ENCODE measurements around the gene ZNF20. TPM values are rescaled to one million over a fixed set of nuclear protein-coding genes. Genes with fewer than 3 reads are reported as not detected.

The ZNF20 gene
- total and polyA plus RNA-seq, 9 of the 15 experiments (the other 6 are each of a cell fraction or from before 2014, with no cell fraction given) = 1.4 to 3.7 (median 3.1) TPM

DNA sequence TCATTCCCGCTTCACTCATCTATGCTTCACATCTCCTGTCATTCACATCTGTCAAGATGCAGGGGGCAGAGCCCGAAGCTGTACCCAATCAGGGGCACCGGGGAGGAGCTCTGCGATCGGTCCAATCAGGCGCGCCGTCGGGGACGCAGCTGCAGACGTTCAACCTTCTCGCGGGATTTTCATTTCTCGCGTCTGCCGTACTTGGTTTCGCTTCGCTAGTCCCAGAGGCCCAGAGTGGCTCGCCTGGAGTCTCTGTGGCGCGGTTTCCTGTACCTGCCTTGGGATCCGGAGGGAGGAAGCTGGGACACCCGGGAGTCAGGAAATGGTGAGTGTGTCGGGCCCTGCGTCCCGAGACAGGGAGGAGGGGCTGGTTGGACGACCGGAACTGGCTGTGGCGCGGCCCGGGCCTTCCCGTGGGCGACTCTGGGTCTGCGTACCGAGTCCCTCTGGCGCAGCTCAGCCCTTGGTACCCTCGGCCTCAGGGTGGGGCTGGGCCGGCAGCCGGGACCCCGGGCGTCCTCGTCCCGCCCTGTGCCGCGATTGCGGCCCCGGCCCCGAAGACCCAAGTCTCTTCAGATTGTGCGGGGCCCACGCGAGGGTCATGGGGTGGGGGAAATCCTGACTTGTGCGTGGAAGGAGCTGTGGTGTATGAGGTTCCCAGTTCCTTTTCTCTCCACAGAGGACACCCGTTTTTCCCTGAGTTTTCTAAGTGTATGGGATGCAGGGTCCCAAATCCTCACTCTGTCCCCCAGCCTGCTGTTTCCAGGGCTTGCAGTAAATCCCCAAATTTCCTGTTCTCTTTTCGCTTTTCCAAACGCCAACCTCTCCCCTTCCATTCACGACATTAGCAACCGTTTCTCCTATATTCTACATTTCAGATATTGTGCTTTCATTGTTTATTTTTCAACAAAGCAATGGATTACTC, 23.0 kb upstream of the ZNF20 start, which contains the start of gene ZNF136 (continued):
- TF ChIP-seq, protein P1, sequence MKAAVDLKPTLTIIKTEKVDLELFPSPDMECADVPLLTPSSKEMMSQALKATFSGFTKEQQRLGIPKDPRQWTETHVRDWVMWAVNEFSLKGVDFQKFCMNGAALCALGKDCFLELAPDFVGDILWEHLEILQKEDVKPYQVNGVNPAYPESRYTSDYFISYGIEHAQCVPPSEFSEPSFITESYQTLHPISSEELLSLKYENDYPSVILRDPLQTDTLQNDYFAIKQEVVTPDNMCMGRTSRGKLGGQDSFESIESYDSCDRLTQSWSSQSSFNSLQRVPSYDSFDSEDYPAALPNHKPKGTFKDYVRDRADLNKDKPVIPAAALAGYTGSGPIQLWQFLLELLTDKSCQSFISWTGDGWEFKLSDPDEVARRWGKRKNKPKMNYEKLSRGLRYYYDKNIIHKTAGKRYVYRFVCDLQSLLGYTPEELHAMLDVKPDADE (conservative IDR thresholded peaks at IDR 0.05; ENCODE audit: control insufficient read depth, low read depth, low read length) = no peak
- TF ChIP-seq KDM5B (IDR thresholded peaks at IDR 0.05; ENCODE audit: insufficient replicate concordance, low read depth, low read length) (peak; percentile 81), HLTF (IDR thresholded peaks at IDR 0.05) (no peak), EZH2 (IDR thresholded peaks at IDR 0.05; ENCODE audit: borderline replicate concordance, low read depth, low read length) (no peak), ZNF133 (CRISPR knock-in tag; IDR thresholded peaks at IDR 0.05) (no peak), STAG1 (CRISPR knock-in tag; IDR thresholded peaks at IDR 0.05; ENCODE audit: borderline replicate concordance) (0 out of 2 replicates have a peak, but pooled peaks have one; percentile 9), ZNF76 (CRISPR knock-in tag; IDR thresholded peaks at IDR 0.05; ENCODE audit: borderline replicate concordance) (no peak), ZSCAN29 (IDR thresholded peaks at IDR 0.05) (no peak), KDM4B (IDR thresholded peaks at IDR 0.05; ENCODE audit: borderline replicate concordance in 2 of 2, low read depth in 1 of 2) (no peak), NCOA4 (IDR thresholded peaks at IDR 0.05; ENCODE audit: partially characterized antibody) (no peak), ILK (tag; IDR thresholded peaks at IDR 0.05; ENCODE audit: borderline replicate concordance, low read depth) (no peak), ZNF12 (CRISPR knock-in tag; IDR thresholded peaks at IDR 0.05) (peak; percentile 70; the same call in 1 of the 2 replicates), ZC3H4 (CRISPR knock-in tag; IDR thresholded peaks at IDR 0.05; ENCODE audit: borderline replicate concordance) (no peak), ZNF239 (CRISPR knock-in tag; IDR thresholded peaks at IDR 0.05) (no peak), MEIS2 (IDR thresholded peaks at IDR 0.05; ENCODE audit: partially characterized antibody) (peak; percentile 91)
- TF ChIP-seq, protein P2, sequence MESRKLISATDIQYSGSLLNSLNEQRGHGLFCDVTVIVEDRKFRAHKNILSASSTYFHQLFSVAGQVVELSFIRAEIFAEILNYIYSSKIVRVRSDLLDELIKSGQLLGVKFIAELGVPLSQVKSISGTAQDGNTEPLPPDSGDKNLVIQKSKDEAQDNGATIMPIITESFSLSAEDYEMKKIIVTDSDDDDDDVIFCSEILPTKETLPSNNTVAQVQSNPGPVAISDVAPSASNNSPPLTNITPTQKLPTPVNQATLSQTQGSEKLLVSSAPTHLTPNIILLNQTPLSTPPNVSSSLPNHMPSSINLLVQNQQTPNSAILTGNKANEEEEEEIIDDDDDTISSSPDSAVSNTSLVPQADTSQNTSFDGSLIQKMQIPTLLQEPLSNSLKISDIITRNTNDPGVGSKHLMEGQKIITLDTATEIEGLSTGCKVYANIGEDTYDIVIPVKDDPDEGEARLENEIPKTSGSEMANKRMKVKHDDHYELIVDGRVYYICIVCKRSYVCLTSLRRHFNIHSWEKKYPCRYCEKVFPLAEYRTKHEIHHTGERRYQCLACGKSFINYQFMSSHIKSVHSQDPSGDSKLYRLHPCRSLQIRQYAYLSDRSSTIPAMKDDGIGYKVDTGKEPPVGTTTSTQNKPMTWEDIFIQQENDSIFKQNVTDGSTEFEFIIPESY (CRISPR knock-in tag; IDR thresholded peaks at IDR 0.05) = no peak
- TF ChIP-seq, protein P3, sequence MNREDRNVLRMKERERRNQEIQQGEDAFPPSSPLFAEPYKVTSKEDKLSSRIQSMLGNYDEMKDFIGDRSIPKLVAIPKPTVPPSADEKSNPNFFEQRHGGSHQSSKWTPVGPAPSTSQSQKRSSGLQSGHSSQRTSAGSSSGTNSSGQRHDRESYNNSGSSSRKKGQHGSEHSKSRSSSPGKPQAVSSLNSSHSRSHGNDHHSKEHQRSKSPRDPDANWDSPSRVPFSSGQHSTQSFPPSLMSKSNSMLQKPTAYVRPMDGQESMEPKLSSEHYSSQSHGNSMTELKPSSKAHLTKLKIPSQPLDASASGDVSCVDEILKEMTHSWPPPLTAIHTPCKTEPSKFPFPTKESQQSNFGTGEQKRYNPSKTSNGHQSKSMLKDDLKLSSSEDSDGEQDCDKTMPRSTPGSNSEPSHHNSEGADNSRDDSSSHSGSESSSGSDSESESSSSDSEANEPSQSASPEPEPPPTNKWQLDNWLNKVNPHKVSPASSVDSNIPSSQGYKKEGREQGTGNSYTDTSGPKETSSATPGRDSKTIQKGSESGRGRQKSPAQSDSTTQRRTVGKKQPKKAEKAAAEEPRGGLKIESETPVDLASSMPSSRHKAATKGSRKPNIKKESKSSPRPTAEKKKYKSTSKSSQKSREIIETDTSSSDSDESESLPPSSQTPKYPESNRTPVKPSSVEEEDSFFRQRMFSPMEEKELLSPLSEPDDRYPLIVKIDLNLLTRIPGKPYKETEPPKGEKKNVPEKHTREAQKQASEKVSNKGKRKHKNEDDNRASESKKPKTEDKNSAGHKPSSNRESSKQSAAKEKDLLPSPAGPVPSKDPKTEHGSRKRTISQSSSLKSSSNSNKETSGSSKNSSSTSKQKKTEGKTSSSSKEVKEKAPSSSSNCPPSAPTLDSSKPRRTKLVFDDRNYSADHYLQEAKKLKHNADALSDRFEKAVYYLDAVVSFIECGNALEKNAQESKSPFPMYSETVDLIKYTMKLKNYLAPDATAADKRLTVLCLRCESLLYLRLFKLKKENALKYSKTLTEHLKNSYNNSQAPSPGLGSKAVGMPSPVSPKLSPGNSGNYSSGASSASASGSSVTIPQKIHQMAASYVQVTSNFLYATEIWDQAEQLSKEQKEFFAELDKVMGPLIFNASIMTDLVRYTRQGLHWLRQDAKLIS (CRISPR knock-in tag; IDR thresholded peaks at IDR 0.05) = 0 out of 2 replicates have a peak, but pooled peaks have one; percentile 38
- TF ChIP-seq, protein P4, sequence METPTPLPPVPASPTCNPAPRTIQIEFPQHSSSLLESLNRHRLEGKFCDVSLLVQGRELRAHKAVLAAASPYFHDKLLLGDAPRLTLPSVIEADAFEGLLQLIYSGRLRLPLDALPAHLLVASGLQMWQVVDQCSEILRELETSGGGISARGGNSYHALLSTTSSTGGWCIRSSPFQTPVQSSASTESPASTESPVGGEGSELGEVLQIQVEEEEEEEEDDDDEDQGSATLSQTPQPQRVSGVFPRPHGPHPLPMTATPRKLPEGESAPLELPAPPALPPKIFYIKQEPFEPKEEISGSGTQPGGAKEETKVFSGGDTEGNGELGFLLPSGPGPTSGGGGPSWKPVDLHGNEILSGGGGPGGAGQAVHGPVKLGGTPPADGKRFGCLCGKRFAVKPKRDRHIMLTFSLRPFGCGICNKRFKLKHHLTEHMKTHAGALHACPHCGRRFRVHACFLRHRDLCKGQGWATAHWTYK (CRISPR knock-in tag; IDR thresholded peaks at IDR 0.05) = 0 out of 2 replicates have a peak, but pooled peaks have one; percentile 33
